Measurements from ENCODE around the gene PTPRD.

Gene PTPRD

GRCh38 chr9:8600914-8601680 lies 2011.7 kb downstream of the PTPRD start:
- no peak for DNase-seq

GRCh38 chr9:8599937-8600336 lies 2012.9 kb downstream of the PTPRD start:
- no peak for DNase-seq

- DNase-seq: no peak
These were observed 2023.3 kb downstream of the PTPRD start for GRCh38 chr9:8589476-8589875.

- DNase-seq: no peak
These were observed 2027.8 kb downstream of the PTPRD start for GRCh38 chr9:8585036-8585435.

GRCh38 chr9:8579661-8580060 lies 2033.1 kb downstream of the PTPRD start:
- DNase-seq: no peak

GRCh38 chr9:8576741-8577140 lies 2036.1 kb downstream of the PTPRD start:
- no peak for DNase-seq

- DNase-seq: no peak
These were observed 2038.0 kb downstream of the PTPRD start for GRCh38 chr9:8574846-8575245.

GRCh38 chr9:8572209-8572608 lies 2040.6 kb downstream of the PTPRD start:
- DNase-seq: no peak

GRCh38 chr9:8571643-8572042 lies 2041.2 kb downstream of the PTPRD start:
- DNase-seq: no peak

GRCh38 chr9:8570776-8571175 lies 2042.0 kb downstream of the PTPRD start:
- peak; percentile 22 for DNase-seq

GRCh38 chr9:8569823-8570222 lies 2043.0 kb downstream of the PTPRD start:
- DNase-seq: no peak

GRCh38 chr9:8567963-8568579 lies 2044.7 kb downstream of the PTPRD start:
- no peak for DNase-seq

GRCh38 chr9:8564960-8565359 lies 2047.8 kb downstream of the PTPRD start:
- DNase-seq: no peak

- DNase-seq: no peak
These were observed 2052.0 kb downstream of the PTPRD start for GRCh38 chr9:8560560-8561525.

- DNase-seq: no peak
These were observed 2054.6 kb downstream of the PTPRD start for GRCh38 chr9:8558176-8558575.

GRCh38 chr9:8555762-8556500 lies 2056.9 kb downstream of the PTPRD start:
- no peak for DNase-seq

GRCh38 chr9:8553444-8553843 lies 2059.4 kb downstream of the PTPRD start:
- no peak for DNase-seq

- no peak for DNase-seq
These were observed 2060.1 kb downstream of the PTPRD start for GRCh38 chr9:8552732-8553131.

- no peak for DNase-seq
These were observed 2063.6 kb downstream of the PTPRD start for GRCh38 chr9:8549214-8549613.

GRCh38 chr9:8543219-8543618 lies 2069.6 kb downstream of the PTPRD start:
- DNase-seq: no peak

GRCh38 chr9:8542537-8542936 lies 2070.3 kb downstream of the PTPRD start:
- no peak for DNase-seq

- DNase-seq: no peak
These were observed 2073.1 kb downstream of the PTPRD start for GRCh38 chr9:8539681-8540197.

GRCh38 chr9:8536845-8537244 lies 2076.0 kb downstream of the PTPRD start:
- DNase-seq: no peak

All from DMS79 (cell line).